Measurements from ENCODE around the gene SMTNL1. TPM values are rescaled to one million over a fixed set of nuclear protein-coding genes. Genes with fewer than 3 reads are reported as not detected.
A peak's percentile ranks its signal among the peaks of the same experiment; 100 is the strongest.

SMTNL1 gene
- total RNA-seq, 1 experiment from 2014 or later: not detected

DNA sequence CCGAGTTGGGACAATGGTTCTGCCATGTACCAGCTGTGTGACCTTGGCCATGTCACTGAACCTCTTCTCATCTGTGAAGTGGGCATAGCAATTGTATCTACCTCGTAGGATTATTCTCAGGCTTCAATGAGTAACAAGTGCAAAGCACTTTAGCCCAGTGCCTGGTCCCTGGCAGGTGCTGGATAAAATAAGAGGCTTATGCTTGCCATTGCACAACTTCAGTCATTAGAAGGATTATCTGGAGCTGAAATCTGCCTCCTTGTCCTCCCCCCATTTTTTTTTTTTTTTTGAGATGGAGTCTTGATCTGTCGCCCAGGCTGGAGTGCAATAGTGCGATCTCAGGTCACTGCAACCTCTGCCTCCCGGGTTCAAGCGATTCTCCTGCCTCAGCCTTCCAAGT is 7.2 kb downstream of the SMTNL1 start:
- DNase-seq (ENCODE audit: low read depth): no peak

DNA sequence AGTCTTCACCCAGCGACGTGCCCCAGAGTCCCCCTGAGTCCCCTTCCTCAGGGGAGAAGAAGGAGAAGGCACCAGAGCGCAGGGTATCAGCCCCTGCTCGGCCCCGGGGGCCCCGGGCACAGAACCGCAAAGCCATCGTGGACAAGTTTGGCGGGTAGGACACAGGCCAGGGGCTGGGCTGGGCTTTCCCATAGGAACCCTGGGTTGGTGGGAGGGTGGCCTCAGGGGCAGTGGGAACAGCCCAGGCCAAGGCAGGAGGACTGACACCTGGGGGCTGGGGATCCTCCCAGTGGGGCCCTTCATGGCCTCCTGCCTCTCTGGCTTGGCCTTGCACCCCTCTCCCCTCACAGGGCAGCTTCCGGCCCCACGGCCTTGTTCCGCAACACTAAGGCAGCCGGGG is 8.5 kb downstream of the SMTNL1 start:
- DNase-seq (ENCODE audit: low read depth): no peak

DNA sequence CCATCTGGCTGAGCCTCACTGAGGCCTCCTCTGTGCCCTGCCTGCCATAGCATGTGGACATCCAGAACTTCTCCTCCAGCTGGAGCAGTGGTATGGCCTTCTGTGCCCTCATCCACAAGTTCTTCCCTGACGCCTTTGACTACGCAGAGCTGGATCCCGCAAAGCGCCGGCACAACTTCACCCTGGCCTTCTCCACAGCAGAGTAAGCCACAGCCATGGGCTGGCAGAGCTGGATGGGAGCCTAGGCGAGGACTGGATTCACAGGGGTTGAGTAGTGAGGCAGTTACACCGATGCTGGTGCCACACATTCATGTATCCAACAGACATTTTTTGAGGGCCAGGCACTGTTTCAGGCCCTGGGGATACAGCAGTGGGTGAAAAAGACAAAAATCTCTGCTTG is 9.1 kb downstream of the SMTNL1 start:
- no peak for DNase-seq (ENCODE audit: low read depth)

DNA sequence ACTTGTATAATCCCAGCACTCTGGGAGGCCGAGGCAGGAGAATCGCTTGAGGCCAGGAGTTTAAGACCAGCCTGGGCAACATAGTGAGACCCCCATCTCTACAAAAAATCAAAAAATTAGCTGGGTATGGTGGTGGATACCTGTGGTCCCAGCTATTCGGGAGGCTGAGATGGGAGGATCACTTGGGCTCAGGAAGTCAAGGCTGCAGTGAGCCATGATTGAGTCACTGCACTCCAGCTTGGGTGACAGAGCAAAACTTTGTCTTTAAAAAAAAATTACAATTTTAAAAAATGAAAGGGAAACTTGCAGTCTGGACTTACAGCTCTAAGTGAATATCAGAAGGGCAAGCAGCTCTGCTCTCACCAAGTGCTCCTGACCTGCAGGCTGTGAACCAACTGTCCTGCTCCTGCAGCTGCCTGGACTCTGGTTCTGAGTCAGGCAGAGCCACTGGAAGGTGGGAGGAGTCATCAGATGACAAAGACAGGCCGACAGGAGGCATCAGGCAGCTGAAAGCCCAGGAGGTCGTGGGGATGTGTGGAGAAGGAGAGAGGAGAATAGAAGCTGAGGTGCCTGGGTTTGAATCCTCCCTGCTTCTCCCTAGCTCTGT is 9.6 kb downstream of the SMTNL1 start:
- peak; percentile 88 for DNase-seq (ENCODE audit: low read depth)

DNA sequence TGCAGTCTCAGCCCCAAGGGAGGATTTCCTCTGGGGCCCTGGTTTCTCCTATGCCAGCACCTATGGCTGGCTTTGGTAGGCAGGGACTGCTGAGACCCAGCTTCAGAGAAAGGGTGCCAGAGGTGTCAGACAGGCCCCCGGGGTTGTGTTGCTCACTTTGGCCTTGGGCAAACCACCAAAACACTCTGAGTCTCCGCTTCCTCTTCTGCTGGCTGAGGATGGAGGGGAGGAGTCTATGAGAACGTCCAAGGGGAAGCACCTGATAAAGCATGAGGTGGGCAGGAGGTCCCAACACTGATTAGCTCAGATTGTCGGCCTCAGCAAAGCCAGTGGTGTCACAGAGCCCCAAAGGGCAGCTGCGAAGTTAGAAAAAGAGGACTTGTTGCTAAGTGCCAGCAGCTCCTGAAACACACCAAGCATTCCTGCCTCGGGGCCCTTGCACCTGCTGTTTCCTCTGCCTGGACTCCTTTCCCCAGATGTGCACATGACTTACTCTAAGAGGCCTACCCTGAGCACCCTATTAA is 10.5 kb downstream of the SMTNL1 start:
- DNase-seq (ENCODE audit: low read depth): no peak

DNA sequence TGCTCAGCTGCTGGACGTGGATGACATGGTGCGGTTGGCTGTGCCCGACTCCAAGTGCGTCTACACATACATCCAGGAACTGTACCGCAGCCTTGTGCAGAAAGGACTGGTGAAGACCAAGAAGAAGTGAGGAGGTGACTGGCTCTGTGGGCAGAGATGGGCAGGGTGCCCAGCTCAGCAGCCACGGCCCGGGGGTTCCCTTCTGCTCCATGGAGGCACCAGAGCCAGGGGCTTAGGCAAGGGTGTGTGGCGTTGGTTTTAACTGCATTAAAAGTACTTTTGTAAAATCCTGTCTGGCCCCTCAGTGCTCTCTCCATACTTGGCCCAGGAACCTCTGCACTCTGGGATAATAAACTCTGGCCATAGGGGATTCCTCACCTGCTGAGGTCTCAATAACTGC is 12.6 kb downstream of the SMTNL1 start:
- no peak for DNase-seq (ENCODE audit: low read depth)

DNA sequence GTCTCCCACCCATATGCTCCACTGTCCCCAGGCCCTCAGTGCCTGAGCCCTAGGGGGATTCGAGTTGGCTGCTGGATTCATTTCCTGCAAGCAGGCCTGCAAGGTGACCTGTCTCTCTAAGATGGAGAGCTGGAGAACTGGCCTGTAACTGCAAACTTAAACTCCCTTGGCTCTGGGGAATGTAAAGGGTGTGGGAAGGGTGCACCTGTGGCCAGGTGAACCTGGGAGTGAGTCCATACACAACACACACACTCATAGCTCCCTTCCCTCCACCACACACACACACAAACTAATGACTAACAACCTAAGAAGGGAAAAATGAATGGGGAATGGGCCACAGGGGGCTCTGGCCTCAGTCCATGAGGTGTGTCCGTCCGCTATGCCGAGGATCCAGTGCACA is 14.5 kb downstream of the SMTNL1 start:
- DNase-seq (ENCODE audit: low read depth): no peak

DNA sequence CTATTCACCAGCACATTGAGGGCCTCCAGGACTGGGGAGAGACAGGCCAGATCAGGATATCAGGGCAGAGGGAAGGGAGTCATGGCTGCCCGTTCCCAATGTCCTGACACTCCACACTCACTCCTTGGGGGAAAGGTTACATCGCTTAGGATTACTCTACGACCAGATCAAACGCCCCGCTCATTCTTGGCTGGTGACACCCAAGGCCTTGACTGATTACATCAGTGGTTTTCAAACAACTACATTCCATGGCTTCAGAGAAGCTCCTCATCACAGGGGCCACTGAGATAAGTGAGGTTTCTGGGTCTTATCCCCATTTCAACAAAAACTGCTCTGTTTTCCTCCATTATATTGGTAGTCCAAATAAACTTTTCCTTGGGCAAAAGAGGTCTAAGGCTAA is 15.1 kb downstream of the SMTNL1 start:
- DNase-seq (ENCODE audit: low read depth): no peak

DNA sequence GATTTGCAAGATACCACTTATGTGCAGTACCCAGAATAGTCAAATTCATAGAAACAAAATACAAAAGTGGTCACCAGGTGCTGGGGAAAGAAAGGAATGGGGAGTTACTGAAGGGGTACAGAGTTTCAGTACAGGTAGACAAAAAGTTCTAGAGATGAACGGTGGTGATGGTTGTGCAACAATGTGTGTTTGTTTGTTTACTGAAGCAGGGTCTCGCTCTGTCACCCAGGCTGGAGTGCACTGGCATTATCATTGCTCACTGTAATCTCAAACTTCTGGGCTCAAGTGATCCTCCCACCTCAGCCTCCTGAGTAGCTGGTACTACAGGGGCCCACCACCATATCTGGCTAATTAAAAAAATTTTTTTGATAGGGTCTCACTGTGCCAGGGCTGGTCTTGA is 18.0 kb downstream of the SMTNL1 start:
- no peak for DNase-seq (ENCODE audit: low read depth)

DNA sequence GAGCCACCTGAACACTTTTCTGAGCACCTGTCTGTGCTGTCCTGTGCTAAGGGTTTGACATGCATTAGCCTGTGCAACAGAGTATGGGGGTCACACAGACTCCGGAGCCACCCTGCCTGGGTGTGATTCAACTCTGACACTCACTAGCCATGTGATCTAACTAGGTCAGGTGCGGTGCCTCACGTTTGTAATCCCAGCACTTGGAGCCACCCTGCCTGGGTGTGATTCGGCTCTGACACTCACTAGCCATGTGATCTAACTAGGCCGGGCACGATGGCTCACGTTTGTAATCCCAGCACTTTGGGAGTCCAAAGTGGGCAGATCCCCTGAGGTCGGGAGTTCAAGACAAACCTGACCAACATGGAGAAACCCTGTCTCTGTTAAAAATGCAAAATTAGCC is 18.6 kb downstream of the SMTNL1 start:
- DNase-seq (ENCODE audit: low read depth): no peak

DNA sequence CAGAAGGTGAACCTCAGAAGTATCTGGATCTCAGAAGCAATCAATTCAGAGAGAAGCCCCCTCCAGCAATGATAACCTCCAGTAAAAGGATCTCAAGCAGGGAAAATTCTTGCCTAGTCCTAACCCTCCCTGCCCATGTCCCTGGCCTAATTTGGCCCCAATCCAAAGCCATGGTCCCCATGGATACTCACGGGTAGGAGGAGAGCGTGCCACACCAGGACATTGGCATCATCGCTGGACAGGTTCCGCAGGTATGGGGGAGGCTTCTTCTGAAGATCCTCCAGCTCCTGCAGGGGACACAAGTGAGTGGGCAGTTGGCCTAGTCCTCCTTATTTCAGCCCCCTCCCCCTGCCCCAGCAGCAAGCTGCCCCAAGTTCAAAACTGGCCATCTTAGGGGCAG is 22.8 kb downstream of the SMTNL1 start:
- DNase-seq (ENCODE audit: low read depth): no peak

DNA sequence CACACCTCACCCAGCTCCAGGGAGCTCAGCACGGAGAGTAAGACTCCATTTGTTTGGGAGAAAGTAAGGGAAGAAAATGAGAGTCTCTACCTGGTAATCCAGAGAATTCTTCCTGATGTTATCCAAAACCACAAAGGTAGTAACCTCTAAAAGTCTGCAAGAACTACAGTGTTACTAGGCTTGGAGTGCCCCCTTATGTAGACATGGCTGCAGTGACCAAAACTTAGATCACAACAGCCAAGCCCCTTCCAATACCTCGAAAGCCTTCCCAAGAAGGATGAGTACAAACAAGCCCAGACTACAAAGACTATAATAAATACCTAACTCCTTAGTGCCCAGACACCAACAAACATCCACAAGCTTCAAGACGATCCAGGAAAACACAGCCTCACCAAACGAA is 25.2 kb downstream of the SMTNL1 start:
- DNase-seq (ENCODE audit: low read depth): no peak

DNA sequence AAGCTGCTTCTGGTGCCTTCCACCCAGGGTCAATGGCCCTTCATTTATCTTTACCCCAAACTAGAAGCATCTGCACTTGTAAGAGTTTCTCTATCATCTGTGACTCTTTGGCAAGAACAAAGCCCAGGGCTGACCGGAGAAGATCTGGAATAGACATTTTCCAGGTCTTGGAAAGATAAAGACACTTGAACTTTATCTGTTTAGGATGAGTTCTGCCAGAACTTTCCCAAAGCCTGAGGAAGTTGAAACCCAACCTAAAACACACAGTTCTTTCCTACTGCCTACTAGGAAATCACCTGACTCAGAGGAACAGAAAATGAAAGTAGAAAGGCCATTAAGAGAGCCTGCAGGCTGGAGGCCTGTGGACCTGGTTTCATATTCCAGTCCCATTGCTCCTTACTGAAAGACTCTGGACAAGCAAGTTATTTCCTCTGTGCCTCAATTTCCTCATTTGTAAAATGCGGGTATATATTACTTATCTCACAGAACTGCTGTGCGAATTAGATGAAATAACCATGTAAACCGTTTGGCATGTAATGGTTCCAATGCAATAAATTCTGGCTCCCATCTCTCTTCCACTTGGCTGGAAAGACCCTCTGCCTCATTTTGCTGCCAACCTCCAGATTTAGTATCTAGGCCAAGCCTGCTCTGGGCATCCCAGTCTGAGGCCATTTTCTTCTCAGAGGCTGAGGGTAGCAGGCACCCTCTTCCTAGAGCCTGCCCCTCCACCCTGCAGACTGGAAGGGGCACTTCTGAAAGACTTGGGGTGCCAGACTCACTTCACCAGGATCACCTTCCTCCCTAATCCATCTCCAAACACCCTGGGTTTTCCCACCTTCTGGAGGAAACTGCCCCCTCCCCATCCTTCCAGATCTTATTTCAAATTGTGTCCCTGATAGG is 28.9 kb downstream of the SMTNL1 start:
- peak; percentile 52 for DNase-seq (ENCODE audit: low read depth)

DNA sequence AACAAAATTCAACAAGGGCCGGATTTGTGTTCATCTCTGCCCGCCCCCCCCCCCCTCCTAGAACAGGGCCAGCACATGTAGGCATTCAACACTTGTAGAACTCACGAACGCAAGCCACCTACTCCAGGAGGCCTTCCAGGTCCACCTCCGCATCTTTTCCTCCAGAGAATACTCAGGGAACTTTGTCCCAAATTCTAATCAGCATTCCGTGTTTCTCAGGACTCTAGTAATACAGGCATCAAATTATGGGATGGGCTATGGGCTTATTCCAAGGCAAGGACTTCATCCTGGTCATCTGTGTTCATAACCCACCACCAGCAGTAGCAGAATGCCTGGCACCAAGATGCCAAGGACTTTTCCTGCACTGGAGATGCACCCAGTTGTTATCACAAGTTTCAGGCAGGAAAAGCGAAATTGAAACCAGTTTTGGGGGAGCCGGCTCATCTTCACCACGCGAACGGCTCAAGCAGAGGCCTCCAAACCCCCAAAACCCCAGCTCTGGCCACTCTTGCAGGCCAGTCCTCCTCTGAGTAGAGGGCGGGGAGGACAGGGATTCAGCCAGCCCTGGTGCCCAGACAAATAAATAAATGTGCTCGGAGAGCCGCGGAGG is 29.6 kb downstream of the SMTNL1 start:
- peak; percentile 25 for DNase-seq (ENCODE audit: low read depth)

DNA sequence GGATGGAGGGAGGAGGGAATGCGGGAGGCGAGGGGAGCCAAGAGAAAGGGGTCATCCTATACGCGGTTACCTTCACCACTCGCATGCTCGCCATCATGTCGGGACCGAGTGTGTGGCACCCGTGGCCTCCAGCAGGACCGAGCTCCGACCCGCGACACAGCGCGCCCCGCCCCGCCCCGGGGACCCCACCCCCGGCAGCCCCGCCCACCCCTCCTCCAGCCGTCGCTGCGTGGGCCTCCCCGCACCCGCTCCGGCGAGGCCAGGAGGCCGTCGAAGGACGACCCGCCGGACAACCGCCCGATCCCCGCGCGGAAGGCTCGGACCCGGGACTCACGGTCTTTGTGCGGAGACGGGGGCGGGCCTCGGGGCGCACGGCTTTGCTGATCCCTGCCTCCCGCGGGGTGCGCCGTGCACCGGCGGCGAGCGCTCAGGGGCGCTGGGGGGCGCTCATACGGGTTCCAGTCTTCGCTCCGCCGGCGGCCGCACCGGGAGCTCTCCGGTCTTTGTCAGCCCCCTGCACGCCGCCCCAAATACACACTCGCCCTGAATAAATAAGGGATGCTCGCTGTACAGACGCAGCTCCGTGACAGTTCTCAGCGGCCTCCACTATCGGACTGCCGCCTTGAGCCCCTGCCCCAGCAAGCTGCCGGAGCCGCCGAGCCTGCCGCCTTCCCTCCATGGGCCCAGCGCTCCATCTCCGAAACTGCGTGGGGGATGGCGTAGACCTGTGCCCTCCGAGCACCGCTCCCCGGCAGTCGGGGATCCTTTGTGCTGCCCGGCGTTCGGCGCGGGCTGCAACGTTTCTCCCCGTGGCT is 30.3 kb downstream of the SMTNL1 start, which contains the start of gene UBE2L6:
UBE2L6 (minus strand) TSS at position 158 of the 815 bp plus-strand sequence; CDS start at position 97, 61 bp downstream.
- DNase-seq (ENCODE audit: low read depth): peak; percentile 39

DNA sequence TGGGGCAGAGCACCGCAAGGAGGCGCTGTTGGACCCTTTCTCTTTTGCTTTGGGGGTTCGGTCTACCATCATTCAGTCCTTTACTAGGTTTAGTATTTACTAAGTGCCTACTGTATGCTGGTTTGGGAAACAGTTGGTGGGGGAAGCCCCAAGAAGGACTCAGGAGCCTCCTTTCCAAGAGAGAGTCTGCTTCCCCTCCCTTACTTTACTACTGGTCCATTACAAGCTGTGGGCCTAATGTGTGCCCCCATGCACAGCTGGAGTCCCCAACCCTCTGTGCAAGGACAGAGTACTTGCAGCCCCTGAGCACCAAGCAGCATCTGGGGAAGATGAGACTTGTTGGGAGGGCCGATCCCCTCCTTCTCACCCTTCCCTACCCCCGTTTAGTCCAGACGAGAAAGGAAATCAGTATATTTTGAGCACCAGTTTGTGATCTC is 31.0 kb downstream of the SMTNL1 start:
- peak; percentile 79 for DNase-seq (ENCODE audit: low read depth)

DNA sequence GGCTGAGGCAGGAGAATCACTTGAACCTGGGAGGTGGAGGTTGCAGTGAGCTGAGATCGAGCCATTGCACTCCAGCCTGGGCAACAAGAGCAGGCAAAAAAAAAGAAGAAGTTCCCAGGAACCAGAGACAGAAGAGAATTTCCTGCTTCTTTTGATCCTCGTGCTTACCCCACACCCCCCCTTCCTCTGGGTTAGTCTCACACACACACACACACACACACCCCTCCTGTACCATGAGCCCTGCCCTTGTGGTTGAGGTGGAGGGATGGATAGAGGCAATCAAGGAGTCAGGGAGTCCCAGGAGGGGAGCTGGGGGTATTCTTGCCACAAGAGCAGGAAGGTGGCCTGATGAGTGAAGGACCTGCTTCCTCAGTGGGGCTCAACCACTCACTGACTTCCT is 34.2 kb downstream of the SMTNL1 start:
- DNase-seq (ENCODE audit: low read depth): no peak

DNA sequence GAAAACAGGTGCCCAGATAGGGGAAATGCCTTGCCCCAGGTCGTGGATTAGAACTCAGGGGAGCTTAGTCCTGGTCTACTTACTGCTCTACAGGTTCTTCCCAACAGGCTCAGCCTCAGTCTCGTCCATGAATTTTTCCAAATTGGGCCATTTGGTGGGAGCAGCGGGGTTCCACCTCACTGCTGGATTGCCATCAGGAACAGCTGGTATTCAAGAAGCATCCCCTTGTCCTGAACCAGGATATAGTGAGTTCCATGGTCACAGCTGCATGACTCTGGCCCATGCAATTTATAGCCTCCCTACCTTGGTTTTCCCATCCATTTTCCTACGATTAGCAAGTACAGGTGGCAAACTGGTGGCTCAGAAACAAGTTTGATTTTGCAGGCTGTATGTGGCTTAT is 36.7 kb downstream of the SMTNL1 start:
- no peak for DNase-seq (ENCODE audit: low read depth)

DNA sequence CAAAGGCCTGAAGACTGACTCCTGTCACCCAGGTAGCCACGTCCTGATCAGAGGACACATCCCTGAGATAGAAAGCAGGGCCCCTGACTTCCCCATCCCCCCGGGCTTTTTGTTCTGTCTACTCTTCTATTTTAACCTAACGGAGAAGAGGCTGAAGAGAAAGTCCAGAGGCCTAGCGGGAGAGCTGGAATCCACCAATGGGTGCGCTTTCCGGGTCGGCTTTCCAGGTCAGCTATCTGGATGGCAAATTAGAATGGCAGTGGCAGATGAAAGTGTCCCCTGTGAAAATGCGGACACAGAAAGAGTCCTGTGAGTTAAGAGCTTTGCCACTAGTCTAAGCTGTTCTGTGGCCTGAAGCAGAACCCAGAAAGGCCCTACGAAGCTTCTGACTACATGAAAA is 46.9 kb downstream of the SMTNL1 start:
- no peak for DNase-seq (ENCODE audit: low read depth)

DNA sequence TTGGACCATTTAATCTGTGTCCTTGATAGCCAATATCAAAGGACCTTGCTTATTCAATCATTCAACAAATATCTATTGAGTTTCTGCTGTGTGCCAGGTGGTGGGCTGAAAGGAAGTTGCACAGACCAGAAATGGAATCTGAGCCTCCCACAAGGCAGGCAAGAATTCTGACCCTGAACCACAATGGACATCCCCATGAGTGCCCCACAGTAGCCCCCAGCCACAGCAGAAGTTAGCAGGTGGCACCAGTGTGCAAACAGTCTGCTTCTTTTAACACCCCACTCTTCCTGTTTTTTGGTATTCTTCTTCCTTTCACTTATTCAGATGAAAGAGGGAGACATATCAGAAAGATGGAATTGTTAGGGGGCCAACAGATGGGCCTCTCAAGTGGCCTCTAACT is 47.9 kb downstream of the SMTNL1 start:
- DNase-seq (ENCODE audit: low read depth): no peak

DNA sequence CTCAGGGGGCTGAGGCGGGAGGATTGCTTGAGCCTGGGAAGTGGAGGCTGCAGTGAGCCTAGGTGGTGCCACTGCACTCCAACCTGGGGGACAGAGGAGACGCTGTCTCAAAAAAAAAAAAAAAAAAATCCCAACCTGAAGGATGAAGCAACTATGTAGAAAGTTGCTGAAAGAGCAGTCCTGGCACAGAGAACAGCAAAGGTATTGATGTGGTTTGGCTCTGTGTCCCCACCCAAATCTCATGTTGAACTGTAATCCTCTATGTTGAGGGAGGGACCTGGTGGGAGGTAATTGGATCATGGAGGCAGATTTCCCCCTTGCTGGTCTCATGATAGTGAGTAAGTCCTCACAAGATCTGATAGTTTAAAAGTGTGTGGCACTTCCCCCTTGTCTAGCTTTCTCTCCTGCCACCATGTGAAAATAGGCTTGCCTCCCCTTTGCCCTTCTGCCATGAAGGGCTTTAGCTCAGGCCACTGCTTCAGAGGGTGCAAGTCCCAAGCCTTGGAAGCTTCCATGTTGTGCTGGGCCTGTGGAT is 49.4 kb downstream of the SMTNL1 start:
- no peak for DNase-seq (ENCODE audit: low read depth)
